ENCODE results near the gene NSL1. TPM values are rescaled to one million over a fixed set of nuclear protein-coding genes. Genes with fewer than 3 reads are reported as not detected.
"Not testable (repeated sequence)": the region's sequence is repeated elsewhere in the genome, so short reads cannot be mapped to it uniquely, and the experiment has no call there.

Gene NSL1
- total RNA-seq, 1 donor = 28.2 TPM

DNA sequence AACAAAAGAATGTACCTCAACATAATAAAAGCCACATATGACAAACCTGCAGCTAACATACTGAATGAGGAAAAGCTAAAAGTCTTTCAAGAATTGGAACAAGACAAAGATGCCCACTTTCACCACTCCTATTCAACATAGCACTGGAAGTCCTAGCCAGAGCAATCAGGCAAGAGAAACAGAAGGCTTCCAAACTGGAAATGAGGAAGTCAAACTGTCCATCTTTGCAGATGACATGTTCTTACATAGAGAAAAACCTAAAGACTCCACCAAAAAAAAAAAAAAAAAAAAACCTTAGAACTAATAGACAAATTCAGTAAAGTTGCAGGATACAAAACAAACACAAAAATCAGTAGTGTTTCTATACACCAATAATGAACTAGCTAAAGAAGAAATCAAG, 20.2 kb downstream of the NSL1 start:
- Histone ChIP-seq H4K20me1 (ENCODE audit: insufficient read depth, low read length) (no peaks in the 10 kb centered on the region), H3K27me3 (ENCODE audit: insufficient read depth, low read length) (no peaks in the 10 kb centered on the region), H3K9me3 (ENCODE audit: low read depth, low read length) (no peaks in the 10 kb centered on the region), H3K79me2 (ENCODE audit: insufficient read depth, low read length) (peaks cover 5% of the 10 kb centered on the region), H3K4me1 (ENCODE audit: insufficient read depth, low read length) (peaks cover 4% of the 10 kb centered on the region), H3K4me3 (ENCODE audit: insufficient read depth, low read length) (no peak overlapping the region), H3K27ac (ENCODE audit: low read depth, low read length) (no peak overlapping the region), H3K36me3 (ENCODE audit: insufficient read depth, low read length) (no peaks in the 10 kb centered on the region), H3K4me2 (ENCODE audit: insufficient read depth, low read length) (no peak overlapping the region), H2AFZ (ENCODE audit: low read length) (no peak overlapping the region)
- no peak for DNase-seq (ENCODE audit: insufficient read length, low spot score, missing footprints)
- TF ChIP-seq, protein P1, sequence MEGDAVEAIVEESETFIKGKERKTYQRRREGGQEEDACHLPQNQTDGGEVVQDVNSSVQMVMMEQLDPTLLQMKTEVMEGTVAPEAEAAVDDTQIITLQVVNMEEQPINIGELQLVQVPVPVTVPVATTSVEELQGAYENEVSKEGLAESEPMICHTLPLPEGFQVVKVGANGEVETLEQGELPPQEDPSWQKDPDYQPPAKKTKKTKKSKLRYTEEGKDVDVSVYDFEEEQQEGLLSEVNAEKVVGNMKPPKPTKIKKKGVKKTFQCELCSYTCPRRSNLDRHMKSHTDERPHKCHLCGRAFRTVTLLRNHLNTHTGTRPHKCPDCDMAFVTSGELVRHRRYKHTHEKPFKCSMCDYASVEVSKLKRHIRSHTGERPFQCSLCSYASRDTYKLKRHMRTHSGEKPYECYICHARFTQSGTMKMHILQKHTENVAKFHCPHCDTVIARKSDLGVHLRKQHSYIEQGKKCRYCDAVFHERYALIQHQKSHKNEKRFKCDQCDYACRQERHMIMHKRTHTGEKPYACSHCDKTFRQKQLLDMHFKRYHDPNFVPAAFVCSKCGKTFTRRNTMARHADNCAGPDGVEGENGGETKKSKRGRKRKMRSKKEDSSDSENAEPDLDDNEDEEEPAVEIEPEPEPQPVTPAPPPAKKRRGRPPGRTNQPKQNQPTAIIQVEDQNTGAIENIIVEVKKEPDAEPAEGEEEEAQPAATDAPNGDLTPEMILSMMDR (IDR thresholded peaks at IDR 0.05; ENCODE audit: extremely low read depth, low read depth, low read length) = no peak

DNA sequence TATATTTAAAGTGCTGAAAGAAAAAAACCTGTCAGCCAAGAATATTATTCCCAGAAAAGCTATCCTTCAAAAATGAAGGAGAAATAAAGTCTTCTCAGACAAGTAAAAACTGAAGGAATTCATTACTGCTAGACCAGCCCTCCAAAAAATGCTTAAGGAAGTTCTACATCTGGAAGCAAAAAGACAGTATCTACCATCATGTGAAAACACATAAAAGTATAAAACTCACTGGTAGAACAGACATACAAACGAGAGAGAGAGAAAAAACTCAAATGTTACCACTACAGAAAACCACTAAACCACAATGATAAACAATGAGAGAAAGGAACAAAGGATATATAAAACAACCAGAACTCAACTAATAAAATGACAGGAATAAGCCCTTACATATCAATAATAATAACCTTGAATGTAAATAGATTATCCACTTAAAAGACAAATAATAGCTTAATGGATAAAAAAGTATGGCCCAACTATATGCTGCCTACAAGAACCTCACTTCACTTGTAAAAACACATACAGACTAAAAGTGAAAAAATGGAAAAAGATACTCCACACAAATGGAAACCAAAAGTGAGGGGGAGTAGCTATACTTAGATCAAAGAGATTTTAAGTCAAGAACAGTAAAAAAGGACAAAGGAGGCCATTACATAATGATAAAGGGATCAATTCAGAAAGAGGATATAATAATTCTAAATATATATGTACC, 22.0 kb downstream of the NSL1 start:
- H4K20me1 ChIP-seq (ENCODE audit: insufficient read depth, low read length) = no peaks in the 10 kb centered on the region
- H3K27me3 ChIP-seq (ENCODE audit: insufficient read depth, low read length) = no peaks in the 10 kb centered on the region
- DNase-seq (ENCODE audit: insufficient read length, low spot score, missing footprints) = no peak
- no peak overlapping the region for H3K4me2 ChIP-seq (ENCODE audit: insufficient read depth, low read length)
- no peaks in the 10 kb centered on the region for H3K9me3 ChIP-seq (ENCODE audit: low read depth, low read length)
- peaks cover 3% of the 10 kb centered on the region for H3K4me1 ChIP-seq (ENCODE audit: insufficient read depth, low read length)
- no peak overlapping the region for H3K4me3 ChIP-seq (ENCODE audit: insufficient read depth, low read length)
- TF ChIP-seq, protein P1 (IDR thresholded peaks at IDR 0.05; ENCODE audit: extremely low read depth, low read depth, low read length) = no peak
- no peaks in the 10 kb centered on the region for H3K36me3 ChIP-seq (ENCODE audit: insufficient read depth, low read length)
- no peak overlapping the region for H2AFZ ChIP-seq (ENCODE audit: low read length)
- H3K27ac ChIP-seq (ENCODE audit: low read depth, low read length) = no peak overlapping the region
- H3K79me2 ChIP-seq (ENCODE audit: insufficient read depth, low read length) = peaks cover 5% of the 10 kb centered on the region

DNA sequence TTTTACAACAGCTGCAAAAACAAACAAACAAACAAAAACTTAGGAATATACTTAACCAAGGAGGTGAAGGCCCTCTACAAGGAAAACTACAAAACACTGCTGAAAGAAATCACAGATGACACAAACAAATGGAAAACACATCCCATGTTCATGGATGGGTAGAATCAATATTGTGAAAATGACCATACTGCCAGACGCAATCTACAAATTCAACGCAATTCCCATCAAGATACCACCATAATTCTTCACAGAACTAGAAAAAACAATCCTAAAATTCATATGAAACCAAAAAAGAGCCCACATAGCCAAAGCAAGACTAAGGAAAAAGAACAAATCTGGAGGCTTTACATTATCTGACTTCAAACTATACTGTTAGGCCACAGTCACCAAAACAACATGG, 24.8 kb downstream of the NSL1 start:
- H3K27ac ChIP-seq (ENCODE audit: low read depth, low read length); H3K9me3 ChIP-seq (ENCODE audit: low read depth, low read length); H3K4me3 ChIP-seq (ENCODE audit: insufficient read depth, low read length); H3K36me3 ChIP-seq (ENCODE audit: insufficient read depth, low read length); DNase-seq (ENCODE audit: insufficient read length, low spot score, missing footprints); H2AFZ ChIP-seq (ENCODE audit: low read length); H3K4me2 ChIP-seq (ENCODE audit: insufficient read depth, low read length); H4K20me1 ChIP-seq (ENCODE audit: insufficient read depth, low read length); H3K79me2 ChIP-seq (ENCODE audit: insufficient read depth, low read length); H3K27me3 ChIP-seq (ENCODE audit: insufficient read depth, low read length); H3K4me1 ChIP-seq (ENCODE audit: insufficient read depth, low read length): not testable (repeated sequence)

DNA sequence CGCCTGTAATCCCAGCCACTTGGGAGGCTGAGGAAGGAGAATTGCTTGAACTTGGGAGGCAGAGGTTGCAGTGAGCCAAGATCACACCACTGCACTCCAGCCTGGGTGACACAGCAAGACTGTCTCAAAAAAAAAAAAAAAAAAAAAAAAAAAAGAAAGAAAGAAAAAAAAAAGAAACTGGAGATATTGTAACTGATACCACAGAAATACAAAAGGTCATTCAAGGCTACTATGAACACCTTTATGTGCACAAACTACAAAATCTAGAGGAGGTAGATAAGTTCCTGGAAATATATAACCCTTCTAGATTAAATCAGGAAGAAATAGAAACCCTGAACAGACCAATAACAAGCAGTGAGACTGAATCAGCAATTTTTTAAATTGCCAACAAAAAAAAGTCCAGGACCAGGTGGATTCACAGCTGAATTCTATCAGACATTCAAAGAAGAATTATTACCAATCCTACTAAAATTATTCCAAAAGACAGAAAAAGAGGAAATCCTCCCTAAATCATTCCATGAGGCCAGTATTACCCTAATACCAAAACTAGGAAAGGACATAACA, 26.8 kb downstream of the NSL1 start:
- H3K4me1 ChIP-seq (ENCODE audit: insufficient read depth, low read length); H3K27me3 ChIP-seq (ENCODE audit: insufficient read depth, low read length); H3K9me3 ChIP-seq (ENCODE audit: low read depth, low read length); DNase-seq (ENCODE audit: insufficient read length, low spot score, missing footprints); H4K20me1 ChIP-seq (ENCODE audit: insufficient read depth, low read length); H2AFZ ChIP-seq (ENCODE audit: low read length); H3K4me2 ChIP-seq (ENCODE audit: insufficient read depth, low read length); H3K4me3 ChIP-seq (ENCODE audit: insufficient read depth, low read length); H3K36me3 ChIP-seq (ENCODE audit: insufficient read depth, low read length); H3K27ac ChIP-seq (ENCODE audit: low read depth, low read length): not testable (repeated sequence)
- H3K79me2 ChIP-seq (ENCODE audit: insufficient read depth, low read length) = peaks cover 14% of the 10 kb centered on the region

DNA sequence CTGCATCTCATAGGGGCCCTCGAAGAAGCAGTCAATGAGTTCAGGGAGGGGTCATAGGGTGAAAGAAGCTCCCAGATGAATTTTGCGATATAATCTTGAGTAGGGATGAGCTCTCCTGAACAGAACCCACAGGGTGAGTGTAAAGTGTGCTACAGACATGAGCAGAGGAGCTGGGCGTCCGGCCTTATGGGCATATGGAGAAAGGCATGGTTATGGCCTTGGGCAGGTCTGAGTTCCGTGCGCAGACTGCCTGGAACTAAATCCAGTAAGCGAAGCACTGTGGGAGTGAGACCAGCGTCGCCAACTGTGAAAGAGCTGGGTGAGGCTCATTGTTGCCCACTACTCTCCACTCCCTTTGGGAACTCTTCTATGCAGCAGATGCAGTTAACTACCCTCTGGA, 28.7 kb downstream of the NSL1 start:
- DNase-seq (ENCODE audit: insufficient read length, low spot score, missing footprints) = no peak
- H3K79me2 ChIP-seq (ENCODE audit: insufficient read depth, low read length) = peaks cover 14% of the 10 kb centered on the region
- TF ChIP-seq, protein P1 (IDR thresholded peaks at IDR 0.05; ENCODE audit: extremely low read depth, low read depth, low read length) = no peak

More for the DNA sequence above, 28.7 kb downstream of the NSL1 start:
- Histone ChIP-seq H3K9me3 (ENCODE audit: low read depth, low read length) (no peaks in the 10 kb centered on the region), H3K4me1 (ENCODE audit: insufficient read depth, low read length) (no peaks in the 10 kb centered on the region), H2AFZ (ENCODE audit: low read length) (no peak overlapping the region), H3K36me3 (ENCODE audit: insufficient read depth, low read length) (no peaks in the 10 kb centered on the region), H4K20me1 (ENCODE audit: insufficient read depth, low read length) (peaks cover 3% of the 10 kb centered on the region), H3K4me2 (ENCODE audit: insufficient read depth, low read length) (no peak overlapping the region), H3K27me3 (ENCODE audit: insufficient read depth, low read length) (no peaks in the 10 kb centered on the region), H3K27ac (ENCODE audit: low read depth, low read length) (no peak overlapping the region), H3K4me3 (ENCODE audit: insufficient read depth, low read length) (no peak overlapping the region)

All from osteoblast (primary cell).